Activated CD4-positive, alpha-beta T cell treated with anti-CD3 and anti-CD28 coated beads for 24 hours (primary cell): ENCODE data around the gene SLC39A11.

Source experiments
- DNase-seq, 2 donors: peaks; one replicate each; pipeline ENCODE4 v3.0.0-alpha.2; 2020; ENCODE audit warnings: low read depth in 2 of 2

The SLC39A11 gene

DNA sequence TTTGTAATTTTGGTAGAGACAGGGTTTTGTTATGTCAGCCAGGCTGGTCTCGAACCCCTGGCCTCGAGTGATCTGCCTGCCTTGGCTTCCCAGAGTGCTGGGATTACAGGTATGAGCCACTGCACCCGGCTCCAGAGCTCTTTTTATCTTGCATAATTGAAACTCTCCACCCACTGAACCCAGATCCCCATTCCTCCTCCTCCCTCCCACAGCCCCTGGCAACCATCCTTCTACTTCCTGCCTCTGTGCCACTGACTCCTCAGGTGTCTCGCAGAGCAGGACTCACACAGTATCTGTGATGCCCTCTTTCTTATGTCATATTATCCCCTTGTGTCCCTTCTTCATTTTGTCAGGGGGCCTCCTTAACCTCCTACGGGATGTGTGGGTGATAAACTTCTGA, 340.7 kb downstream of the SLC39A11 start:
- no peak for DNase-seq

DNA sequence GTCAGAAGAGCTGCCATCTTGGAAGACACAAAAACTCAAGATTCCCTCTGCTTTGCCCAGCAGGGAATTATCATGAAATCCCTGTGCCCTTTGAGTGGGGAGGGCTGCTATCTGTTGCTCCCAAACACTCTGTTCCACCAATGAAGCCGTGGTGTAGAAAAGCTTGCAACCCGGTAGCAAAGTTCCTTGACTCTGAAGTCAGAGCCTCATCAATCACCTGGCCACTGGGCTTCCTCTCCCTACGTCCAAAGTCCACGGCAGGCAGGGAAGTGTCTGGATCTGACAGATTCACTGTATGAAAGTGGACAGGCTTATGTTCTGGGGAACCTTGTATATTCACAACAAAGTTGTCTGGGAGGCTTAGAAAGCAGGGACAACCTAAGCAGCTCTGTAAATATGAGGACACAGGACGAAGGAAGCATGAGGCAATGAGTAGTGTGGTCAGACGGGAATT, 343.3 kb downstream of the SLC39A11 start:
- DNase-seq: no peak

DNA sequence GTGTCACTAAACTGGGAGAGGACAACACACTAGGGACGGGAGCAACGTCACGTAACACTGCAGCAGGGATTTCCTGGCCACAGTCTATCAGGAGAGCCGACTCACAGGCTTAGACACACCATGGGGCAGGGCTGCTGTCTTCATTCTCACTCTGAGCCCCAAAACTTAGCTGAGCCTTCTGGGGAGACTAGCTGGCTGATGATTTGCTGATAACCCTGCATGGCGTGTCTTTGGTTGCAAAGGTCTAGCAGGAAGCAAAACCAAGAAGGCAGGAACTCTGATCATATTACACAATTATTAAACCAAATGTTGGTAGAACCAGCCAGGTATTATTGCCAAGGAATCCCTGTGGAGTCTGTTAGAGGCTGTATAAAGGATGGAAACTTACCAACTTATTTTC, 345.0 kb downstream of the SLC39A11 start:
- DNase-seq: no peak

- no peak for DNase-seq
Observed at GRCh38 chr17:72745241-72745640, 347.2 kb downstream of the SLC39A11 start.

- no peak for DNase-seq
Observed at GRCh38 chr17:72743037-72743467, 349.4 kb downstream of the SLC39A11 start.

GRCh38 chr17:72737151-72737690, 355.3 kb downstream of the SLC39A11 start:
- no peak for DNase-seq

DNA sequence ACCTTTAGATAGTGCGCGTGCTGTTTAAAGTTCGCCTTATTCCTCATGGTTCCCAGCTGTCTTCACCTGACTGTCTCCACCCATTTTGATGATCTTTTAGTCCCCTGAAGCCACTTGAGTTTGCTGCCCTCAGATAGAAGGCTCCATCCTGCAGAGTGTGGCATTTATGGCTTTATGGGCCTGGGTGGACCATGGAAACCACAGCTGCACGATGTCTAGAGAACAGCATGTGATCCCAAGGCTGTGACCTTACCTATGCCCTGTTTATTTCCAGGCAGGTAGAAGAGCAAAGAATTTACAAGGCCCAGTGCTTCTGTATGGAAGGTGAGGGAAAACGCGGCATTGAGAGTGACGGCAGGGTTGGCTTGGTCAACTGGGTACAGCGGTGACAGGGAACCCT, 356.9 kb downstream of the SLC39A11 start:
- DNase-seq: no peak

- DNase-seq: no peak
Observed at GRCh38 chr17:72735048-72735447, 357.4 kb downstream of the SLC39A11 start.

GRCh38 chr17:72734613-72735012, 357.9 kb downstream of the SLC39A11 start:
- no peak for DNase-seq

GRCh38 chr17:72733619-72734282, 358.7 kb downstream of the SLC39A11 start:
- no peak for DNase-seq

DNA sequence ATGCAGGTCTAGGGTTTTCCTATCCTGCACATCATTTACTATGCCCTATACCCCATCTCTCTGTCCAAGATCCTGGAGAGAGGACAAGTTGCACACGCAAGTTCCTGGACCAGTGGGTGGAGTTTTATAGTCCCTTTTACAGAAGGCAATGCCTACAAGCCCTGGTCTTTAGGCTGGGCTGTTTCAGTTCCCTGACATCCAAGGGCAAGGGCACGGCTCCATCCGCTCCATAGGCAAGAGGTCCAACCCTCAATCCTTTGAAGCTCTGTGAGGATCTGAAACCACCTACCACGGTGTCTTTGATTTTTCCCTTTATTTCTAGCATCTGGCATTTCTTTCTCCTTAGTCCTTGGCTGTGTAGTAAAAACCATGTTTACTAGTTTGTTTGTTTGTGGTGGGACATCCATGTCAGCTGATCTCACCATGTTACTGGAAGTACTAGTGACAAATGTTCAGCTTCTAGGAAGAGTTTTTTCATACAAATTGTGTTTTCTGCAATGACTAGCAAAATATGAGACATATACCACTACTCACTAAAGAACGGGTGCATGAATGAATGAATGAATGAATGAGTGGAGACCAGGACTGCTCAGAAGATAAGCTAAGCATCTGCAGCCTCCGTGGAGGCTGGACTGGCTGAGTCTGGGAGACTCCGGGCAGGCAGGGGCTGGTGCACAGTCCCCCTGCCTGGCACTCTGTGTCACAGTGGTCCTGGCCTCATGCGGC, 359.4 kb downstream of the SLC39A11 start:
- DNase-seq: no peak

DNA sequence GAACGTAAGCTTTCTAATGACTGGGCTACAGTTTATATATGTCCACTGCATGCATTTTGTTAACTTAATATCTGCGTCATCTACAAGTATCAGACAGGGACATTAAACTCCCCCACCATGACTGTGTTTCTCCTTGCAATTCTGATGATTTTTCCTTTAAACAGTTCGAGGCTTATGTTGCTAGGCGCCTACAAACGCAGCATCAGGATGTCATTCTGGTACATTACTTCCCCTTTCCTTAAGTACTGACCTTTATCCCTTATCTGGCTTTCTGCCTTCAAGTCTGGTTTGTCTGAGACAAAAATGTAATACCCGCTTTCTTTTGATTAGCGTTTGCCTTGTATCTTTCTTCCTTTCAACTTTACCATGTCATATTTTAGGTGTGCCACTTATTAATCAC, 362.4 kb downstream of the SLC39A11 start:
- no peak for DNase-seq

DNA sequence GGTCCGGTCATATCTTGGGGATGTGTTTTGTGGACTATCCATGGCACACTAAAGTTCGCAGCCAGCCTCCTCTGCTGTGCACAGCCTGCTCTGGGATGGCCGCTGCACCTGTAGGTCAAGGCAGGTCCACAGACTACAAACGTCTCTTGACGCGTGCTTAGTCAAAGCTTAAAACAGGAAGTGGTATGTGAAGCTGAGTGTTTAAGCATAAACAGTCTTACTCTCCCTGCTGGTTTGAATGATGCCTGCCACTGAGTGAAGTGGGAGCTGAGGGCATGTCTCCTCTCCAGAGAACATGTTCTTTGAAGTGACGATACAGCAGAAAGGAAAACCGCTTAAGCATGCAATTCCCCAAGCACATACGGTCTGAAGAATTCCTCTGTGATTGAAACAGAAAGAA, 365.6 kb downstream of the SLC39A11 start:
- DNase-seq: no peak

- peak; percentile 9 to 27 for DNase-seq
Observed at GRCh38 chr17:72725433-72726068, 366.9 kb downstream of the SLC39A11 start.

GRCh38 chr17:72724267-72724666, 368.2 kb downstream of the SLC39A11 start:
- no peak for DNase-seq

DNA sequence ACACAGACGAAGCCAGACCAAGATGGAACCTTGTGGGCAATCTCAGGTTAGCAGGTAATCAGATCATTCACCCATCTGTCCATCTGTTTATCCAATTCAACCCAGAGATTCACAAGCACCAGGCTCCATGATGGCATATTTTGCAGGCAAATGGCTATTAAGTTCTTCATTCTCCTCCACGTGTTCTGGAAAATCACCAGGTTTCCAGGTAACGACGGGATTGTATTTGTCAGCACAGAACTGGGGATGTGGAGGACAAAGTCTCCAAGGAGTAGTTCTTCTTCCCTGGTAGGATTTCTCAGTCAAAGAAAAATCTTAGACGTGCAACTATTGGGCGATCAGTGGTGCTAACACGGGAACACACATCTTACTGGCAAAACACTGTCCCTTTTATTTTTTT, 368.8 kb downstream of the SLC39A11 start:
- no peak for DNase-seq

GRCh38 chr17:72720494-72720825, 372.0 kb downstream of the SLC39A11 start:
- DNase-seq: no peak

DNA sequence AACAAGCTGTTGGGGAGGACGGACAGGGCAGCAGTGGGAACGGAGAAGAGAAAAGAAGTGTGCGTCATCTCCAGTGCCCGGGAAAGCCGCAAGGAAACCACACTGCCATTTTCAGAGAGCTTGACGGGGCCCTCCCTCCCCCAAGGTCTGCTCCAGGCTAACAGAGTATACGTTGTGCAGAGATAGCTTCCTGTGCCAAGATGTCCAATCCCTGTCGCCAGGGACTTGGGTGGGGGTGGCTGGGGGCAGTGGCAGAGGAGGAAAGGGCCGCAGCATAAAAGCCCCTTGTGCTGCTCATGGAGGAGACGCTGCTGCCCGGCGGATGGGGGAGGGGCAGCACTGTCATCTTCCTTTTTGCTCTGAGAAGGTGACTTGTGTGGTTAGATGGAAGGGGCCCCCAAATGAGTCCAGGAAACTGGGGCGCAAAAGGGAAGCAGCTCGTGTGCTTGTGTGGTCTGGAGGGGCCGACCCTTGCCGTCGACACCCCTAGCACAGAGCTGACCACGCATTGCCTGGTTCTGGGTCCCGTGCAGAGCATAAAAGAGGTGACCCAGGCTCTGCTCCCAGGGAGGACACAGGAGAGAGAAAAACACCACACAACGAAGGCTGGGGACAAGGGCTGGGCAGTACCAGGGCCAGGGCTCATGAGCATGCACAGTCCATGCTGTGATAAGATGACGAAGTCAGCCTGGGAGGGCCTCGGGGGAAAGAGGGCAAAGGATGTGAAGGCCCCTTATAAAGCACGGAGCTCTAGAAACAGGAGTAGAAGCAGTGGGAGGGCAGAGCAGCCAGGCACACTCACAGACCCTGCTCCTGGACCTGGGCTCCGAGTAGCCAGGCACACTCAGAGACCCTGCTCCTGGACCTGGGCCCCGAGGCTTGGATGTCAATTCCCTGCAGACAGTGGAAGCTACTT, 372.7 kb downstream of the SLC39A11 start:
- peak in 1 of 2 donors; percentile 33 for DNase-seq

DNA sequence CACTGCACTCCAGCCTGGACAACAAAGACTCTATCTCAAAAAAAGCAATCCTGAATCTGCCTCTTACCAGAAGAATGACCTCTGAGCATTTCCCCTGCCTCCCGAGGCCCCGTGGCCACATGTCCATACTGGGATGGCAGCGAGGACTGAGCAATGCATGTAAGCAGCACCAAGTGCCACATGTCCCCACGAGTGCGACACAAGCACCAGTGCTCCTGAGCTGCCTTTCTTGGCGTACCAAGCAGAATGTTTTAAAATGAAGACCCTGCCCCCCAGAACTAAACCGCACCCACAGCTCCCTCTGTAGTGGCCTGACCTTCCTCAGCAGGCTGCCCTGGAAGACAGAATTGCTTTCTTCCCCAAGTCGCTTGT, 373.3 kb downstream of the SLC39A11 start:
- no peak for DNase-seq

DNA sequence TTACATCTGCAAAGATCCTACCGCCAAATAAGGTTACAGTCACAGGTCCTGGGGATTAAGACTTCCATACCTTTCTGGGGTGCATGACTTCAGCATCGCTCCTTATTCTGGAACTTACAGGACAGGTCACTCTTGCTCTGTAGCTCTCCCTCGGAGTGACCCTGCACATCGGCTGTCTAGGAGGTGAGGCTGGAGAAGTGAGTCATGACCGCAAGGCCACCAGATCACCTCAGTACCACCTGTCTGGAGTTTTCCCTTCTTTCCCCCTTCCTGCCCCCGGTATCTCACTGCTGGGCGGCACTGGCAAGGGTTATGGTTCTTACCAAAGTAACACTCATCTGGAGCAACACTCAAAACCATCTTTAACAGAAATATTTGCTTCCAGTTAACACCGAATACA, 374.8 kb downstream of the SLC39A11 start:
- no peak for DNase-seq

DNA sequence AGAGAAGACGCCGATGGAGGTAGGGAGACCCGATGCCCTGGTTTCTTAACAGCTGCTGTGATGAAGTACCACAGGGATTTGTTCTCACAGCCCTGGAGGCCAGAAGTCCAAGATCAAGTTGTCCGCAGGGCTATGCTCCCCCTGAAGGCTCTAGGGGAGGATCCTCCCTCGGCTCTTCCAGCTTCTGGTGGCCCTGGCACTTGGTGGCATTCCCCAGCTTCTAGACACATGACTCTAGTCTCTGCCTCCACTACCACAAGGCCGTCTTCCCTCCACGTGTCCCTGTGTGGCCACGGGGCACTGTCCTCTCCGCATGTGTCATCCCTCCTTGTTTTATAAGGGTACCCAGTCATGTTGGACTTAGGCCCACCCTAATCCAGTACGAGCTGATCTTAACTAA, 375.2 kb downstream of the SLC39A11 start:
- DNase-seq: no peak
